T47D (cell line): Measurements from ENCODE around the gene FYTTD1.
"Not testable (repeated sequence)": the region's sequence is repeated elsewhere in the genome, so short reads cannot be mapped to it uniquely, and the experiment has no call there.

Experiments
- DNase-seq, 2 experiments: peaks; one replicate each; pipeline versions ENCODE4 v3.0.0 to v3.0.0-alpha.2; 2011 to 2012; ENCODE audit warnings: low read depth in 1 of 2, low spot score in 1 of 2
- JUND ChIP-seq: IDR thresholded peaks from 2 replicates; pipeline ENCODE4 v1.6.1; 2012; ENCODE audit warnings: low read depth
- in situ Hi-C: cut with HindIII; loops from 2 replicates; pipeline ENCODE4 v1.10.0; 2016; ENCODE audit warnings: low sequenced_read_pairs, low pct_unique_long_range_greater_than_20kb

FYTTD1 gene

DNA sequence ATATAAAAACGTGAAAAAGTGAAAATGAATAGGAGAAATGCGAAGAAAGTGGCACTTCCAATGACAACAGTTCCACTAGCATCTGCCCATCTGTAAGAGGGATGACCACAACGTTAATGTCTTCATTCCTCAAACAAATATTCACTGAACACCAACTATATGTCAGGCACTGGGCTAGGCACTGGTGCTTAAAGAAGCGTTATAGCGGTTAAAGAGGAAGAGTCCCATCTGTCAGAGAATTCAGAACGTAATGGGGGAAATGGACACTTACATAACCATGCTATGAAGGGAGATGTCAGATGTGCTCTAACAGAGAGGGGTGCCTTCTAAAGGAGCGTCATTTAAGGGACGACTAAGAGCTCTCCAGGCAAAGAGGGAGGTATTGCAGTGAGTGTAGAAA lies 21.2 kb upstream of the FYTTD1 start:
- in situ Hi-C loops, result no loop called here
- no peak for DNase-seq
- TF ChIP-seq JUND, result no peak

DNA sequence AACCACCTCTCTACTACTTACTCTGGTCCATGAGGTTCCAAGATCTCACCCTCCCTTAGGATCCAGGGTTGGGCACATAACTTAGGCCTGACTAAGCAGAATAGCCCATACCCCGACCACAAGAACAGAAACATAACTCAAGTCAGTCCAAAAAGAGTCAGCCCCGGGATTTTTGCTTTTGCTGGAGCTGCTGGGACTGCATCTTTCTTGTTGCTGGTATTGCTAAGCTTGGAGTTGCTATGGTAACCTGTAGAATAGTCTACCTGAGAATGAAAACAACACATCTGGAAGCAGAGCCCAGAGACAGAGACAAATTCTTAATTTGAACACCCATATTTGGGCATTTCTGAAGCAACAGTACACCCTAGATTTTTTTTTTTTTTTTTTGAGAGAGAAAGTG lies 19.5 kb upstream of the FYTTD1 start:
- in situ Hi-C loops, result no loop called here
- no peak for DNase-seq

DNA sequence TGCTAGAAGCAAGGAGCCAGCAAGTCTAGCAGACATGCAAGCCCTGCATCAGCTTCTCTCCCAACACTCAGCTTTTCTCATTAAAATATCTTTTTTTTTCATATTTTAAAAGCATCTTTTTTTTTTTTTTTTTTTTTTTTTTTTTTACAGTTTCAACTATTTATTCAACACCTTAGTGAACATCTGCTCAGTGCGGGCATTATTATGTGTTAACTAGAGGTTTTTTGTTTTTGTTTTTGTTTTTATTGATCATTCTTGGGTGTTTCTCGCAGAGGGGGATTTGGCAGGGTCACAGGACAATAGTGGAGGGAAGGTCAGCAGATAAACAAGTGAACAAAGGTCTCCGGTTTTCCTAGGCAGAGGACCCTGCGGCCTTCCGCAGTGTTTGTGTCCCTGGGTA lies 18.9 kb upstream of the FYTTD1 start:
- DNase-seq, in situ Hi-C loops: not testable (repeated sequence)

More for the DNA sequence above, 19.5 kb upstream of the FYTTD1 start:
- TF ChIP-seq JUND, result no peak

DNA sequence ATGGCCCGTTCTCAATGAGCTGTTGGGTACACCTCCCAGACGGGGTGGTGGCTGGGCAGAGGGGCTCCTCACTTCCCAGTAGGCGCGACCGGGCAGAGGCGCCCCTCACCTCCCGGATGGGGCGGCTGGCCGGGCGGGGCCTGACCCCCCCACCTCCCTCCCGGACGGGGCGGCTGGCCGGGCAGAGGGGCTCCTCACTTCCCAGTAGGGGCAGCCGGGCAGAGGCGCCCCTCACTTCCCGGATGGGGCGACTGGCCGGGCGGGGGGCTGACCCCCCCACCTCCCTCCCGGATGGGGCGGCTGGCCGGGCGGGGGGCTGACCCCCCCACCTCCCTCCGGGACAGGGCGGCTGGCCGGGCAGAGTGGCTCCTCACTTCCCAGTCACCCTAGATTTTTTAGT lies 18.2 kb upstream of the FYTTD1 start:
- DNase-seq, in situ Hi-C loops: not testable (repeated sequence)

DNA sequence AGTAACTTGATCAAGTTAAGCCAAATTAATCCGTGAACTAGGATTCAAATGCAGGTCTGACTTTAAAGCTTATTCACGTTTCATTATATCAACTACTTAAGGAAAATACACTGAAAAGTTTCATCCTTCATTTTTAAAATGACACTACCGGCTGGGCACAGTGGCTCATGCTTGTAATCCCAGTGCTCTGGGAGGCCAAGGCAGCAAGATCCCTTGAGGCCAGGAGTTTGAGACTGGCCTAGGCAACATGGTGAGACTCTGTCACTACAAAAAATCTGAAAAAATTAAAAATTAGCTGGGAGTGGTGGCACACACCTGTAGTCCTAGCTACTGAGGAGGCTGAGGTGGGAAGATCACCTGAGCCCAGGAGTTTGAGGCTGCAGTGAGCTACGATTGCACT lies 16.6 kb upstream of the FYTTD1 start:
- no peak for TF ChIP-seq JUND
- in situ Hi-C loops, result no loop called here
- DNase-seq, result no peak

DNA sequence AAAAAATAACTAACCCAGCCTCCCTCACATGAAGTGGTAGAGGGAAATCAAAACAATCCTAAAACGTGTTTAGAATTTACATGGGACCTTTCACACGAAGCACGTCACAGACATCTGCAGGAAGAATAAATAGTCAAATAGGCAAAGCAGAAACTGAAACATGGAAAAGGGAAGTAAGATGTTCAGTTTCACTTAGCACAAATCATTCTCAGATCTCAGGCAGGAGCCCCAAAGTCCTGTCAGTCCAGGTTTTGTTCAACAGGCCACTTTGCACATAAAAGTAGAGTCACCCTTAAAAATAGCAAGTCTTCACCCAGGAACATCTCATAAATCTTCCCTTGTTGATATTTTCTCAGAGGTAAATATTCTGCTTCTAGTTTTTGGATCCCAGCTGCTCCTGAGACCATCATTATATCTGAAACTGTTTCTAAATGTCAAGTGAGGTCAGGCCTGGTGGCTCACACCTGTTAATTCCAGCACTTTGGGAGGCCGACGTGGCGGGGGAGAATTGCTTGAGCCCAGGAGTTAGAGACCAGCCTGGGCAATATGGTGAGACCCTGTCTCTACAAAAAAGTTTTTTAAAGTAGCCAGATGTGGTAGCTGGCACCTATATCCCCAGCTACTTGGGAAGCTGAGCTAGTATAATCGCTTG lies 14.9 kb upstream of the FYTTD1 start:
- no peak for TF ChIP-seq JUND
- DNase-seq, result no peak
- in situ Hi-C loops, result no loop called here

DNA sequence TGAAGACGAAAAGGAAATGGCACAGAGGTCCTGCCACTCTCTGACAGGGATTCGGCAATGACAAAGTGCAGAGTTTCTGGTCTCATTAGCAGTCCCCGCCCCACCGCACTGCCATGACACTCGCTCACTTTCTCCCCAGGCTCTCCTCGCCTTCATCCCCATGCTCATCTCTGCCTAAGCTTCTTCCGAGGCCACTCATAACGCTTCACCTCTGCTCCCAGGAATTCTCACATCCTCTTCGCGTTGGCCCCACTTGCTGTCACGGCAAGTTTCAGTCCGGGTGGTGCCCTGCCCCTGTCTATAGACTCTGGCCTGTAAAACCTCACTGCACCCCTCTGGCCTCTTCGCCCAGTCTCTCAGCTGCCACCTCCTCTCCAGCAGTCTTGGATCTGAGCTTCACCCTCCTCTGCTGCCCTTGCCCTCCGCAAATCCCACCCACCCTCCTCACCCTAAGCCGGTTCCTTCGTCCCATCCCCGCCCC lies 13.6 kb upstream of the FYTTD1 start:
- in situ Hi-C loops, result no loop called here
- TF ChIP-seq JUND, result no peak
- peak; percentile 45 to 73 for DNase-seq

DNA sequence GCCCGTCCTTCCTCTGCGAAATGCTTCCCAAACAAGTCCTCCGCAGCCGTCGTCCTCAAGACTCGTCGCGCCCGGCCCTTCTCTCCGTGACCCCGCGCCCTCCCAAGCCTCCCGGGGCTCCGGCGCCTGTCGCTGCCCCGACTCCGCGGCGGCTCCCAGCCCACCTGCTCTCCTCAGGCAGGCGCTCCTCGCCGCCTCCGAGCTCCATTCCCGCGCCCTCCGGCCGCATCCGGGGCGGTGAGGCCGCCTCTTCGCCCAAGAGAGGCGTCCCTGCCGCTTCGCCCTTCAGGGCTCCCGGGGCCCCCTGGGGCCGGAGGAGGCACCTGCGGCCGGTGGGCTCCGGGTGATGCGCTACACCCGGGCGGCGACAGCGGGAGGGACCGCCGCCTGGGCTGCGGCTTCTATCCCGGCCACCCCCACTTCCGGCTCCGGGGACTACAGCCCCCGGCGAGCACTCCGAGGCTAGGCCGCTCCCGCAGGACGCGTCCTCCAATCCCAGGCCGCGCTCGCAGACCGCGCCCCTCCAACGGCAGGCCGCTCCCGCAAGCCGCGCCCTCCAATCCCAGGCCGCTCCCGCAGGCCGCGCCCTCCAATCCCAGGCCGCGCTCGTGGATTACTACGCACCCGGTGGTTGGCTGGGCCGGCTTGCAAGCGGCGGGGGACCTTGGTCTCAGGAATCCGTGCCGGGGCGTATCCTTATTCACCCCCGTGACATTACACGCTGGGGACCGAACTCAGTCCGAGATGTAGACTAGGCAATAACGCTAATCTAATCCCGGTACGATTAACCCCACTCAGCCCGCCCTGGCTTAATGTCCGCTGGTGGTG lies 13.0 kb upstream of the FYTTD1 start, which contains the start of gene RUBCN:
TSS of gene RUBCN (minus strand) at position 414 of the 828 bp plus-strand sequence. CDS start at position 229, 185 bp downstream.
- in situ Hi-C loops, result no loop called here
- peak; percentile 99 for DNase-seq
- no peak for TF ChIP-seq JUND

DNA sequence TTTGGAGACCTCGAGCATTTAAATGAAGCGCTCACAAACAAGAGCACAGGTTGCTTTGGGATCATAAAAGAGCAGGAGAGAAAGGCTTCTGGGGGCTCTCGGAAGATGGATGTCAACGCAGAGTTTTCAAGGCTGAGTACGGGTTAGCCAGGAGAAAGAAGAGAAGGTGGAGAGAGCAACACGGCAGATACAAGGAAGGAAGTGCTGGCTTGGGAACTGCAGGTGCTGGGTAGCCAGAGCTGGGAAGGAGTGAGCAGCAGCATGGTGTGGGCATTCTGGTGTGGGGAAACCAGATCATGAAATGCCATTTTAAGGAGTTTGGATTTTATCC lies 12.4 kb upstream of the FYTTD1 start:
- in situ Hi-C loops, result no loop called here
- DNase-seq, result no peak
- TF ChIP-seq JUND, result no peak

DNA sequence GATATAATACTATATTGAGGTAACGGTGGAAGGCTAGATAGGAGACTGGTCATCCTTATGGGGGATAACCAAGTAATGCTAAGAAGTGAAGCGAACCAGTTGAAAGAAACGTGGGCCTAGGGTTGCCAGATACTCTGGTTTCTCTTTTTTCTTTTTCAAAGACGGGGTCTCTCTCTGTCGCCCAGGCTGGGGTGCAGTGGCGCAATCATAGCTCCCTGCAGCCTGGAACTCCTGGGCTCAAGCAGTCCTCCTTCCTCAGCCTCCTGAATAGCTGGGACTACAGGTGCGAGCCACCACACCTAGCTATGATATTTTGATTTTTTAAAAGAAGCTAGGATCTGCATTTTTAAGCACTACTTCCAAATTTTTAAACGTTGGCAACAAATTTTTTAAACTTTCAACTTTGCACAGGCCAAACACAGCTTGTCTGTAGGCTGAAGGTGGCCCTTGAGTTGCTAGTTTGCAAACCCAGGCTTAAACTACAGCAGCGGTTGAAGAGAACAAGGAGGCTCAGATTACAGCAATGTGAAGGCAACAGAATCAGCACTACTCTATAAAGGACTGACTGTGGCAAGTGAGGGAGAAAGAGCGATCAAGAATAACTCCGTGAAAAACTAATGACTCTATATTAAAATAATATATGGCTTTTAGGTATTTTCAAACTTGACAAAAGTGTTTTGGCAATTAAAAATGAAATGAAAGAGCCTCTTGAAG lies 11.8 kb upstream of the FYTTD1 start:
- no peak for TF ChIP-seq JUND
- in situ Hi-C loops, result no loop called here
- DNase-seq, result no peak

DNA sequence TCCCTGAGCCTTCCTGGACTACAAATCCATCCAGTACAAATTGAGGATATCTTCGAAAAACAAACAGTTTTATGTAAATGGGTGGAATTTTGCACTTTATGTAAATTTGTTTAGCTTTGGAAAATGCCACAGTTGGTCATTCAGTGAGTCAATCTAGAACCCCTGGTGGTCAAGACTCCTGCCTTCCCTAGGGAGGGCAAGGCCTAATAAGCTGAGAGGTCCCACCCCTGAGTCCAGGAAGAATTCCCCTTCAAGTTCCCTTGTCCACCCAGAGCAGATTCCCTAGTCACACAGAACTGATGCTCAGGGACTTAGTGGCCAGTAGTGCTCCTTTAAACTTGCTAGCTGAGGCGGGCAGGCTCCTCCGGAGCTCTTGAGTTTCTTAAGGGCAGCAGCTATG lies 6.9 kb upstream of the FYTTD1 start:
- DNase-seq, result no peak
- in situ Hi-C loops, result no loop called here
- TF ChIP-seq JUND, result no peak

DNA sequence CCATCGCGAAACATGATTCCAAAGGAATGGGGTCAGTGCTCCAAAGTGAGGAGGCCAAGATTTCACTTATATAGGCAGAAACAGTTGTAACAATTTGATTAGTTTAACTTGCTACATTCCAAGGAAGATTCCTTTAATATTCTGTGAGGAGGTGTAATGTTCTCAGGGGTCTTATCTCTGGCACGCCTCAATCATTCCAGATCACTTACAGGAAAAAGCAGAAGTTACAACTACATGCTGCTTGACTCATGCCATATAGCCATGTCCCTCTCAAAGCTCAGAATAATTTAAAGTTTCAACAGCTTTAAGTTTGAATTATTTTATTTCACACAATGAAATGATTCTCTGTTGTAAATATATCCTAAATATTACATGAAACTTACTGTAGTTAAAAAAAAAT lies 3.5 kb upstream of the FYTTD1 start:
- TF ChIP-seq JUND, result no peak
- no peak for DNase-seq
- in situ Hi-C loops, result no loop called here

DNA sequence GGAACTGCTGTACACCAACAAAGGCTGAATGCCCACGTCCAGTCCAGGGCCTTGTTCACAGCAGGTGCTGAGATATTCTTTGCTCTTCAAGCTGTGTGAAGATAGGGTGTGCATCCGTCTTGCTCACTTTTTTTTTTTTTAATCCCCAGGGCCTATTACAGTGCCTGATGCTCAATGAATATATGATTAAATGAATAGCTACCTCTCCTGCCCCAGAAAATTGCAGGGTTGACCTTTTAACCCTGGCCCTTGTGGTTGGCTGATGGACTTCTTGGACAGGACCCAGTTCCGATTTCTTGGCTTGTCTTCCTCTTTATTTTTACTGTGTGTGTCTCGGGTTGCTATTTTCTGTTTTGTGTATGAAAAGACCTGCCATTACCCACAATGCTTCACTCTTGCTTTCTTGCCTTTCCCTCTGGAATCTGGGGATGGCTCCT lies 2.9 kb upstream of the FYTTD1 start:
- in situ Hi-C loops, result no loop called here
- no peak for TF ChIP-seq JUND
- DNase-seq, result no peak
